Mesenchymal stem cell (in vitro differentiated cells and primary cell): ENCODE measurements around the gene RFFL.

Source experiments
- DNase-seq: peaks from one replicate; pipeline ENCODE4 v3.0.0-alpha.2; 2013
- H2AFZ ChIP-seq: one replicate; pipeline ENCODE4 v1.6.1; 2013; ENCODE audit warnings: low read depth, mild to moderate bottlenecking, control low read depth, inconsistent platforms, low read length, moderate library complexity
- H2AK5ac ChIP-seq: 2 replicates; pipeline ENCODE4 v1.6.1; 2013; ENCODE audit warnings: low read length, moderate library complexity, mild to moderate bottlenecking, inconsistent platforms; ENCODE audit not compliant: severe bottlenecking
- H2BK120ac ChIP-seq: one replicate; pipeline ENCODE4 v1.6.1; 2013; ENCODE audit warnings: low read depth, mild to moderate bottlenecking, inconsistent platforms, low read length, moderate library complexity
- H2BK12ac ChIP-seq, 2 experiments: one replicate each; pipeline ENCODE4 v1.6.1; 2013; ENCODE audit warnings: inconsistent platforms in 2 of 2, low read length in 2 of 2, mild to moderate bottlenecking in 2 of 2, moderate library complexity in 2 of 2, control low read depth in 1 of 2
- H2BK15ac ChIP-seq: one replicate; pipeline ENCODE4 v1.6.1; 2013; ENCODE audit warnings: mild to moderate bottlenecking, low read depth, inconsistent platforms; ENCODE audit not compliant: poor library complexity, severe bottlenecking
- H2BK5ac ChIP-seq: 2 replicates; pipeline ENCODE4 v1.6.1; 2013; ENCODE audit warnings: low read depth, mild to moderate bottlenecking, low read length, control low read depth, inconsistent platforms; ENCODE audit not compliant: poor library complexity, severe bottlenecking
- H3K14ac ChIP-seq, 2 experiments: one replicate each; pipeline ENCODE4 v1.6.1; 2013; ENCODE audit warnings: inconsistent platforms in 2 of 2, low read length in 2 of 2, control low read depth in 1 of 2, mild to moderate bottlenecking in 1 of 2, moderate library complexity in 1 of 2
- H3K18ac ChIP-seq, 2 experiments: one replicate each; pipeline ENCODE4 v1.6.1; 2013; ENCODE audit warnings: inconsistent platforms in 2 of 2, low read length in 2 of 2, control low read depth in 1 of 2, low read depth in 1 of 2, mild to moderate bottlenecking in 1 of 2
- H3K23ac ChIP-seq, 2 experiments: one replicate each; pipeline ENCODE4 v1.6.1; 2013; ENCODE audit warnings: inconsistent platforms in 2 of 2, low read length in 2 of 2, mild to moderate bottlenecking in 2 of 2, moderate library complexity in 2 of 2, control low read depth in 1 of 2
- H3K27ac ChIP-seq: 2 replicates; pipeline ENCODE4 v1.5.1; 2013; ENCODE audit warnings: mild to moderate bottlenecking, moderate library complexity, low read length, control low read depth, inconsistent platforms; ENCODE audit not compliant: poor library complexity, severe bottlenecking
- H3K27me3 ChIP-seq, 2 experiments: 2 replicates each; pipeline versions ENCODE4 v1.6.1 to v1.7.0; 2013; ENCODE audit warnings: low read length in 2 of 2, mild to moderate bottlenecking in 2 of 2, moderate library complexity in 2 of 2, control low read depth in 1 of 2, inconsistent platforms in 1 of 2; ENCODE audit not compliant: control insufficient read depth in 1 of 2, insufficient read depth in 1 of 2
- H3K36me3 ChIP-seq, 2 experiments: 2 replicates each; pipeline versions ENCODE4 v1.6.1 to v1.7.0; 2013; ENCODE audit warnings: low read length in 2 of 2, control low read depth in 1 of 2, inconsistent platforms in 1 of 2, low read depth in 1 of 2, mild to moderate bottlenecking in 1 of 2; ENCODE audit not compliant: insufficient read depth in 2 of 2, control insufficient read depth in 1 of 2
- H3K4ac ChIP-seq, 2 experiments: one replicate each; pipeline ENCODE4 v1.6.1; 2013; ENCODE audit warnings: inconsistent platforms in 2 of 2, low read length in 2 of 2, mild to moderate bottlenecking in 2 of 2, moderate library complexity in 2 of 2, control low read depth in 1 of 2, low read depth in 1 of 2
- H3K4me1 ChIP-seq: 2 replicates; pipeline ENCODE4 v1.6.1; 2013; ENCODE audit warnings: low read depth, low read length, control low read depth; ENCODE audit not compliant: control insufficient read depth, insufficient read depth
- H3K4me2 ChIP-seq: 2 replicates; pipeline ENCODE4 v1.6.1; 2013; ENCODE audit warnings: low read length, mild to moderate bottlenecking, inconsistent platforms; ENCODE audit not compliant: poor library complexity, severe bottlenecking
- H3K4me3 ChIP-seq, 2 experiments: 2 replicates each; pipeline versions ENCODE4 v1.5.1 to v1.7.0; 2013; ENCODE audit warnings: low read length in 2 of 2, mild to moderate bottlenecking in 2 of 2, control low read depth in 1 of 2, low read depth in 1 of 2; ENCODE audit not compliant: insufficient read depth in 1 of 2
- H3K79me1 ChIP-seq: replicated peaks from 2 replicates; pipeline ENCODE4 v1.6.1; 2013; ENCODE audit warnings: mild to moderate bottlenecking, control low read depth, low read length, inconsistent platforms; ENCODE audit not compliant: poor library complexity, severe bottlenecking
- H3K9ac ChIP-seq: 2 replicates; pipeline ENCODE4 v1.7.0; 2013; ENCODE audit warnings: mild to moderate bottlenecking, low read length, moderate library complexity
- H3K9me3 ChIP-seq: 2 replicates; pipeline ENCODE4 v1.7.0; 2013; ENCODE audit warnings: mild to moderate bottlenecking, low read length; ENCODE audit not compliant: control insufficient read depth
- H4K8ac ChIP-seq: one replicate; pipeline ENCODE4 v1.6.1; 2013; ENCODE audit warnings: inconsistent platforms, mild to moderate bottlenecking, low read length, moderate library complexity
- H4K91ac ChIP-seq: one replicate; pipeline ENCODE4 v1.6.1; 2013; ENCODE audit warnings: mild to moderate bottlenecking, low read length, inconsistent platforms
- WGBS: methylation state at CpG from one replicate; pipeline ENCODE4 v1.1.7; 2013; ENCODE audit warnings: mixed read lengths; 5-methylcytosine and 5-hydroxymethylcytosine counted together

The RFFL gene

GRCh38 chr17:35050170-35050569, 13.3 kb downstream of the RFFL start:
- no peak overlapping the region for H2AFZ ChIP-seq
- H2BK12ac ChIP-seq = no peak overlapping the region
- 100% methylated on average over 2 of the region's 2 CpGs for WGBS
- no peak overlapping the region for H3K23ac ChIP-seq
- H3K27me3 ChIP-seq = no peaks in the 10 kb centered on the region
- DNase-seq = no peak
- H3K4me3 ChIP-seq = no peak overlapping the region
- H2BK15ac ChIP-seq = no peak overlapping the region
- H3K4ac ChIP-seq = no peak overlapping the region
- no peak overlapping the region for H3K14ac ChIP-seq
- no peak overlapping the region for H3K9ac ChIP-seq
- H3K9me3 ChIP-seq = no peaks in the 10 kb centered on the region
- H4K91ac ChIP-seq = peak overlapping the region; percentile 50
- H2BK5ac ChIP-seq = no peak overlapping the region
- H3K79me1 ChIP-seq = peaks cover 5% of the 10 kb centered on the region
- H3K36me3 ChIP-seq = peaks cover 0 to 4% of the 10 kb centered on the region in 2 experiments
- peak overlapping the region in 1 of 2 experiments; percentile 38 for H3K18ac ChIP-seq
- H2BK120ac ChIP-seq = no peak overlapping the region
- no peak overlapping the region for H4K8ac ChIP-seq
- peaks cover 10% of the 10 kb centered on the region for H3K4me1 ChIP-seq
- H3K27ac ChIP-seq = peak overlapping the region; percentile 6
- H3K4me2 ChIP-seq = no peak overlapping the region
- peak overlapping the region; percentile 12 for H2AK5ac ChIP-seq

GRCh38 chr17:35048685-35049379, 14.7 kb downstream of the RFFL start:
- Histone ChIP-seq H2BK12ac (no peak overlapping the region), H2BK120ac (no peak overlapping the region), H2BK15ac (no peak overlapping the region), H3K23ac (no peak overlapping the region), H3K4me3 (no peak overlapping the region), H2AFZ (no peak overlapping the region), H3K14ac (peak overlapping the region in 1 of 2 experiments; percentile 42), H3K9ac (no peak overlapping the region), H3K18ac (no peak overlapping the region), H3K27me3 (no peaks in the 10 kb centered on the region), H3K36me3 (peaks cover 2 to 4% of the 10 kb centered on the region in 2 experiments), H3K9me3 (no peaks in the 10 kb centered on the region), H3K27ac (no peak overlapping the region), H3K4ac (no peak overlapping the region), H3K4me1 (peaks cover 13% of the 10 kb centered on the region), H3K79me1 (peaks cover 8% of the 10 kb centered on the region), H4K8ac (no peak overlapping the region), H4K91ac (no peak overlapping the region), H2AK5ac (no peak overlapping the region), H3K4me2 (no peak overlapping the region), H2BK5ac (no peak overlapping the region)
- WGBS = 100% methylated on average over 3 of the region's 3 CpGs
- no peak for DNase-seq

- no peak overlapping the region for H4K91ac ChIP-seq
- peak overlapping the region; percentile 39 for H3K4me2 ChIP-seq
- H3K79me1 ChIP-seq = peaks cover 9% of the 10 kb centered on the region
- no peaks in the 10 kb centered on the region for H3K9me3 ChIP-seq
- H3K27ac ChIP-seq = peak overlapping the region; percentile 54
- no peaks in the 10 kb centered on the region for H3K27me3 ChIP-seq
- no peak overlapping the region for H3K14ac ChIP-seq
- 95% methylated on average over 5 of the region's 5 CpGs for WGBS
- H2BK12ac ChIP-seq = no peak overlapping the region
- no peak overlapping the region for H2AK5ac ChIP-seq
- no peak for DNase-seq
- no peak overlapping the region for H2BK120ac ChIP-seq
- H3K4me1 ChIP-seq = peaks cover 13% of the 10 kb centered on the region
- H3K4me3 ChIP-seq = peak overlapping the region in 1 of 2 experiments; percentile 36
- H3K23ac ChIP-seq = no peak overlapping the region
- no peak overlapping the region for H2BK15ac ChIP-seq
- H3K18ac ChIP-seq = no peak overlapping the region
- no peak overlapping the region for H2BK5ac ChIP-seq
- H3K4ac ChIP-seq = no peak overlapping the region
- no peak overlapping the region for H4K8ac ChIP-seq
- peaks cover 2 to 4% of the 10 kb centered on the region in 2 experiments for H3K36me3 ChIP-seq
- H2AFZ ChIP-seq = no peak overlapping the region
- peak overlapping the region; percentile 27 for H3K9ac ChIP-seq
These were observed 16.7 kb downstream of the RFFL start for GRCh38 chr17:35046740-35047283.

- H4K8ac ChIP-seq = no peak overlapping the region
- H3K27me3 ChIP-seq = no peaks in the 10 kb centered on the region
- H3K4ac ChIP-seq = no peak overlapping the region
- no peak overlapping the region for H2BK5ac ChIP-seq
- no peak overlapping the region for H3K23ac ChIP-seq
- H2AK5ac ChIP-seq = no peak overlapping the region
- no peak overlapping the region for H4K91ac ChIP-seq
- no peak for DNase-seq
- H3K18ac ChIP-seq = no peak overlapping the region
- H2BK12ac ChIP-seq = no peak overlapping the region
- no peak overlapping the region for H3K14ac ChIP-seq
- H2BK120ac ChIP-seq = no peak overlapping the region
- WGBS = 85% methylated on average over 2 of the region's 4 CpGs
- H3K4me3 ChIP-seq = peak overlapping the region in 1 of 2 experiments; percentile 36
- H3K9me3 ChIP-seq = no peaks in the 10 kb centered on the region
- H2AFZ ChIP-seq = no peak overlapping the region
- peak overlapping the region; percentile 18 for H3K27ac ChIP-seq
- H2BK15ac ChIP-seq = no peak overlapping the region
- peaks cover 2 to 4% of the 10 kb centered on the region in 2 experiments for H3K36me3 ChIP-seq
- H3K4me2 ChIP-seq = no peak overlapping the region
- H3K79me1 ChIP-seq = peaks cover 9% of the 10 kb centered on the region
- peak overlapping the region; percentile 27 for H3K9ac ChIP-seq
- peaks cover 13% of the 10 kb centered on the region for H3K4me1 ChIP-seq
These were observed 17.3 kb downstream of the RFFL start for GRCh38 chr17:35046245-35046644.
